HCT116 (cell line): Measurements from ENCODE around the gene RBKS. TPM values are rescaled to one million over a fixed set of nuclear protein-coding genes. Genes with fewer than 3 reads are reported as not detected.
A peak's percentile ranks its signal among the peaks of the same experiment; 100 is the strongest.

Source experiments
- ATAC-seq: fragments of 200-7000 bp; cut with Tn5 transposase; 2 replicates; pipeline ENCODE4 v1.9.1; 2020; ENCODE audit warnings: mild to moderate bottlenecking, moderate library complexity
- BruUV-seq: library from RNA; stranded (reverse); fragments of 400-500 nt; replicated peaks from 2 replicates; lab custom pipeline; 2021; lab: Mats Ljungman, UMichigan
- CTCF ChIA-PET: fragments of 300-600 bp; sonication (Branson Sonifier 250); formaldehyde crosslinking; loops from one replicate; lab custom pipeline; 2021; ENCODE audit warnings: antibody characterized with exemption; lab: Charles Lee
- POLR2A ChIA-PET: fragments of 300-600, 350-600 bp; sonication (Branson Sonifier 250); formaldehyde crosslinking; loops from one replicate; lab custom pipeline; 2021; ENCODE audit warnings: antibody characterized with exemption; lab: Charles Lee
- RAD21 ChIA-PET, 2 experiments: fragments of 300-600 bp; sonication (Branson Sonifier 250); formaldehyde crosslinking; loops; one replicate each; lab custom pipeline; 2023; ENCODE audit warnings: low total read pairs in 2 of 2; ENCODE audit not compliant: uncharacterized antibody in 2 of 2, unreplicated experiment in 2 of 2, low non-redundant PET in 1 of 2; lab: Charles Lee
- DNase-seq: peaks from one replicate; pipeline ENCODE4 v3.0.0-alpha.2; 2010; ENCODE audit warnings: low read depth, low spot score
- H2AFZ ChIP-seq: fragments of 200-600 bp; shearing (Covaris generic), sonication (generic); 2 replicates; pipeline ENCODE4 v1.6.1; 2017; ENCODE audit warnings: low read depth, mixed run types, mixed read lengths, antibody characterized with exemption, low read length; ENCODE audit not compliant: poor library complexity, severe bottlenecking
- H3K27ac ChIP-seq: 2 replicates; pipeline ENCODE4 v1.5.1; 2012; ENCODE audit warnings: low read depth, low read length
- H3K27me3 ChIP-seq: fragments of 200-600 bp; sonication (generic); 2 replicates; pipeline ENCODE4 v1.6.1; 2016; ENCODE audit warnings: mixed run types, low read length, mixed read lengths; ENCODE audit not compliant: insufficient read depth
- H3K36me3 ChIP-seq, 2 experiments: fragments of 200-500 bp in 1 of 2; fragments of 200-600 bp in 1 of 2; sonication (Bioruptor generic) in 1 of 2; sonication (generic) in 1 of 2; 2 replicates each; pipeline versions ENCODE4 v1.5.1 to v1.6.1; 2014 to 2016; ENCODE audit warnings: low read length in 2 of 2, inconsistent platforms in 1 of 2, mixed read lengths in 1 of 2, mixed run types in 1 of 2; ENCODE audit not compliant: insufficient read depth in 2 of 2, control insufficient read depth in 1 of 2
- H3K4me1 ChIP-seq, 2 experiments: fragments of 200-600 bp in 1 of 2; sonication (generic) in 1 of 2; 2 replicates each; pipeline versions ENCODE4 v1.5.1 to v1.6.1; 2012 to 2017; ENCODE audit warnings: low read length in 2 of 2, inconsistent platforms in 1 of 2, mild to moderate bottlenecking in 1 of 2, mixed read lengths in 1 of 2, mixed run types in 1 of 2, moderate library complexity in 1 of 2; ENCODE audit not compliant: insufficient read depth in 2 of 2, control insufficient read depth in 1 of 2
- H3K4me2 ChIP-seq: fragments of 200-600 bp; sonication (generic); 2 replicates; pipeline ENCODE4 v1.6.1; 2017; ENCODE audit warnings: mixed run types, low read length, mixed read lengths
- H3K4me3 ChIP-seq, 2 experiments: fragments of 200-600 bp in 1 of 2; sonication (generic) in 1 of 2; replicated peaks in 1 of 2; 2 replicates each; pipeline ENCODE4 v1.5.1; 2011 to 2016; ENCODE audit warnings: low read length in 2 of 2, control low read depth in 1 of 2, low read depth in 1 of 2, mild to moderate bottlenecking in 1 of 2, mixed read lengths in 1 of 2, mixed run types in 1 of 2
- H3K79me2 ChIP-seq: fragments of 200-600 bp; sonication (generic); 2 replicates; pipeline ENCODE4 v1.6.1; 2017; ENCODE audit warnings: mild to moderate bottlenecking, mixed run types, low read length, moderate library complexity, mixed read lengths; ENCODE audit not compliant: insufficient read depth
- H3K9ac ChIP-seq: fragments of 200-600 bp; sonication (generic); 2 replicates; pipeline ENCODE4 v1.6.1; 2016; ENCODE audit warnings: low read length, mixed read lengths
- H3K9me2 ChIP-seq: fragments of 200-600 bp; sonication (generic), shearing (Covaris generic); 2 replicates; pipeline ENCODE4 v1.6.1; 2017; ENCODE audit warnings: mixed run types, mild to moderate bottlenecking, moderate library complexity; ENCODE audit not compliant: insufficient read depth
- H3K9me3 ChIP-seq, 2 experiments: fragments of 200-500 bp in 1 of 2; fragments of 200-600 bp in 1 of 2; sonication (Bioruptor generic) in 1 of 2; sonication (generic) in 1 of 2; 2 replicates each; pipeline ENCODE4 v1.6.1; 2014 to 2017; ENCODE audit warnings: low read length in 2 of 2, mixed read lengths in 2 of 2, inconsistent platforms in 1 of 2, low read depth in 1 of 2, mild to moderate bottlenecking in 1 of 2, mixed run types in 1 of 2, moderate library complexity in 1 of 2; ENCODE audit not compliant: control insufficient read depth in 1 of 2, insufficient read depth in 1 of 2
- H4K20me1 ChIP-seq: fragments of 200-600 bp; sonication (generic), shearing (Covaris generic); 2 replicates; pipeline ENCODE4 v1.6.1; 2017; ENCODE audit warnings: mixed run types, mild to moderate bottlenecking, moderate library complexity; ENCODE audit not compliant: insufficient read depth
- CBX3 ChIP-seq: IDR thresholded peaks from 2 replicates; pipeline ENCODE4 v1.6.1; 2012; ENCODE audit warnings: low read depth
- CEBPB ChIP-seq: IDR thresholded peaks from 2 replicates; pipeline ENCODE4 v1.6.1; 2012; ENCODE audit warnings: low read depth
- CTCF ChIP-seq, 3 experiments: fragments of 200-600 bp in 1 of 3; sonication (generic) in 1 of 3; IDR thresholded peaks in 2 of 3; conservative IDR thresholded peaks in 1 of 3; 2 replicates each; pipeline ENCODE4 v1.5.1; 2012 to 2017; ENCODE audit warnings: low read depth in 2 of 3, low read length in 2 of 3, antibody characterized with exemption in 1 of 3, borderline replicate concordance in 1 of 3, control low read depth in 1 of 3, mild to moderate bottlenecking in 1 of 3, mixed read lengths in 1 of 3, mixed run types in 1 of 3, moderate library complexity in 1 of 3; ENCODE audit not compliant: insufficient read depth in 1 of 3
- ELF1 ChIP-seq: IDR thresholded peaks from 2 replicates; pipeline ENCODE4 v1.6.1; 2012; ENCODE audit warnings: low read depth, borderline replicate concordance
- FOSL1 ChIP-seq: IDR thresholded peaks from 2 replicates; pipeline ENCODE4 v1.6.1; 2012; ENCODE audit warnings: low read depth
- POLR2A ChIP-seq: IDR thresholded peaks from 2 replicates; pipeline ENCODE4 v1.7.0; 2011; ENCODE audit warnings: borderline replicate concordance; ENCODE audit not compliant: insufficient read depth, insufficient read length; ENCODE audit errors: extremely low read depth
- POLR2AphosphoS5 ChIP-seq: IDR thresholded peaks from 2 replicates; pipeline ENCODE4 v1.6.1; 2011; ENCODE audit warnings: mild to moderate bottlenecking, low read depth, low read length, moderate library complexity
- RAD21 ChIP-seq: IDR thresholded peaks from 2 replicates; pipeline ENCODE4 v1.6.1; 2012; ENCODE audit warnings: low read depth, mild to moderate bottlenecking
- REST ChIP-seq: IDR thresholded peaks from 2 replicates; pipeline ENCODE4 v1.6.1; 2012; ENCODE audit warnings: low read depth
- SIN3A ChIP-seq: IDR thresholded peaks from 2 replicates; pipeline ENCODE4 v1.6.1; 2012; ENCODE audit warnings: low read depth
- SP1 ChIP-seq: IDR thresholded peaks from 2 replicates; pipeline ENCODE4 v1.6.1; 2012; ENCODE audit warnings: low read depth
- SRF ChIP-seq: IDR thresholded peaks from 2 replicates; pipeline ENCODE4 v1.6.1; 2012; ENCODE audit warnings: low read depth
- ZBTB33 ChIP-seq: IDR thresholded peaks from 2 replicates; pipeline ENCODE4 v1.6.1; 2011; ENCODE audit warnings: mild to moderate bottlenecking, low read length, moderate library complexity; ENCODE audit not compliant: insufficient replicate concordance; ENCODE audit errors: extremely low read depth
- ZFX ChIP-seq: fragments of 450-650 bp; IDR thresholded peaks from 2 replicates; pipeline ENCODE4 v1.6.1; 2017
- ZNF274 ChIP-seq: fragments of 200-500 bp; sonication (Bioruptor generic); IDR thresholded peaks from 2 replicates; pipeline ENCODE4 v1.6.1; 2014; ENCODE audit warnings: mild to moderate bottlenecking, low read depth, low read length, inconsistent platforms
- intact Hi-C: fragments of 100-400 bp; cut with micrococcal nuclease; formaldehyde crosslinking; loops from 2 replicates; pipeline ENCODE4 v1.10.0; 2022
- total RNA-seq: library from RNA; stranded (reverse); gene quantifications from one replicate; pipeline ENCODE4 v1.2.1, GENCODE V29; 2021; ENCODE audit not compliant: unreplicated experiment

Gene RBKS
- total RNA-seq, 1 experiment from 2014 or later: 2.4 TPM

DNA sequence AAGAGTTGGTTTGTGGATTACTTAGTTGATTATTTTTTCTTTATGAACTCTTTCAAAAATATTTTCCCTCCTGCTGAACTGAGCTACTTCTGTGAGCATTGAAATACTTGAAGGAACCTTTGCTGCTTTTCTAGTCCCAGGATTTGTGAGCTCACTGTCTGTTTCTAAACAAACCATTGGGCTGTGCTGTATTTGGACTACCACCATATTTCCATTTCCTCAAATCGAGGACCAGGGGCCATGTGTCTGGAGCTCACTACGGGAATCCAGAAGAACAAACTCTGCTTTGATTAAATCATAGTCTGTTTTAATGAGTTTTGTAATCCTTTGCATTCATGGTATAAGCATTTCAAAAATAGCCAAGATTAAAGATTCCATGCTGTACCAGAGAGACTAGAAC lies 117.4 kb downstream of the RBKS start:
- H3K27me3 ChIP-seq: no peaks in the 10 kb centered on the region
- ATAC-seq: no peak
- no TSS peak for BruUV-seq
- peak overlapping the region; percentile 89 for H3K4me2 ChIP-seq
- H3K9ac ChIP-seq: peak overlapping the region; percentile 80
- H3K9me2 ChIP-seq: no peaks in the 10 kb centered on the region
- TF ChIP-seq REST (no peak), CEBPB (no peak), POLR2A (no peak), SRF (no peak), ZFX (no peak), FOSL1 (no peak), SIN3A (no peak), ZBTB33 (no peak), ELF1 (no peak), CBX3 (no peak), RAD21 (no peak), SP1 (no peak), CTCF (IDR thresholded peaks at IDR 0.05 in 2 of 3, conservative IDR thresholded peaks at IDR 0.05 in 1 of 3; ENCODE audit: borderline replicate concordance in 1 of 3, insufficient read depth in 1 of 3, low read depth in 2 of 3, low read length in 2 of 3) (no peak), ZNF274 (no peak), POLR2AphosphoS5 (no peak)
- TF ChIP-seq, all 23 proteins: peak for 0
- H3K9me3 ChIP-seq: no peaks in the 10 kb centered on the region
- peak overlapping the region; percentile 83 to 98 for H3K4me3 ChIP-seq
- H3K4me1 ChIP-seq: peaks cover 5 to 19% of the 10 kb centered on the region in 2 experiments; a peak in 3 of 4 replicates
- peaks cover 4 to 11% of the 10 kb centered on the region in 2 experiments; a peak in 2 of 4 replicates for H3K36me3 ChIP-seq
- intact Hi-C loops: no loop called here
- no peak overlapping the region for H3K27ac ChIP-seq
- ChIA-PET CTCF (no interaction called here), RAD21 (no interaction called here), POLR2A (no interaction called here)
- H2AFZ ChIP-seq: no peak overlapping the region
- H3K79me2 ChIP-seq: peaks cover 62% of the 10 kb centered on the region
- H4K20me1 ChIP-seq: peaks cover 1% of the 10 kb centered on the region; the same call in 1 of the 2 replicates
- DNase-seq: no peak
